ENCODE measurements around the gene IL1RAPL2.
"Not testable (repeated sequence)": the region's sequence is repeated elsewhere in the genome, so short reads cannot be mapped to it uniquely, and the experiment has no call there.

IL1RAPL2 gene

DNA sequence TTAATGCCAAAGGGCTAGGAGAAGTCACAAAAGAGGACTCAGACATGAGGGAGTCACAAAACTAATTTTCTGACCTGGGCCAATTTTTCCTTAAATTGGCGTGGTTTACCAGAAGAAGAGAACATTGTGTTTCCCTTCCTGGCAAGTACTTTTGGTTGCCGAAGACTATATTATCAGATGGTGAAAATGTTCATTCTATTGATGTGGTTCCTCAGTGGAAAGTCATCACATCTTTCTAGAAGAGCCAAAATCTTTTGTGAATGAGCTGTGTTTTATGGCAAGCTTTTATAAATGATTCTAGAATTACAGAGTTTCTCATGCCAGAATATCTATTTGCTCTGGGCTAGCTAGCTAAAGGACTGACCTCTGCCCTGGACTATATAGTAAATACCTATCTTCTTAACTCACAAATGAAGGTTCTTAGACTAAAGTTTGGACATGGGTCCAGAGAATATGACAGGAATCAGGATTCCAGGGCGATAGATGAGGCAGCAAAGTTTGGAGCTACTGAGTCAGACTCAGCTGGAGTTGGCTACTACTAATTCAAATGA, 288.9 kb downstream of the IL1RAPL2 start:
- no peak for DNase-seq (ENCODE audit: low read depth)

GRCh38 chrX:104863466-104863865, 297.5 kb downstream of the IL1RAPL2 start:
- no peak for DNase-seq (ENCODE audit: low read depth)

DNA sequence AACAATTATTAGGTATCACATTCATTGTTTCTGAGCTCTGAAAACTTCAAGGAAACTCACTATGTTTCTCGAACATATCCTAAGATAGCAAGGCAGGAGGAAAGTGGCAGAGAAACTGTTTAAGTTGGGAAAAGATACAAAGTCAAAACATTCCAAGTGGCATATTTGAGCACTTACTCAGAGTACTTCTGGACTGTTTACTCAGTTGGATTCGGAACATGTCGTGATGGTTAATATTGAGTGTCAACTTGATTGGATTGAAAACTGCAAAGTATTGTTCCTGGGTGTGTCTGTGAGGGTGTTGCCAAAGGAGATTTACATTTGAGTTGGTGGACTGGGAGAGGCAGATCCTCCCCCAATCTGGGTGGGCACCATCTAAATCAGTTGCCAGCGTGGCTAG, 298.3 kb downstream of the IL1RAPL2 start:
- no peak for DNase-seq (ENCODE audit: low read depth)

GRCh38 chrX:104877504-104877903, 311.5 kb downstream of the IL1RAPL2 start:
- DNase-seq (ENCODE audit: low read depth): no peak

DNA sequence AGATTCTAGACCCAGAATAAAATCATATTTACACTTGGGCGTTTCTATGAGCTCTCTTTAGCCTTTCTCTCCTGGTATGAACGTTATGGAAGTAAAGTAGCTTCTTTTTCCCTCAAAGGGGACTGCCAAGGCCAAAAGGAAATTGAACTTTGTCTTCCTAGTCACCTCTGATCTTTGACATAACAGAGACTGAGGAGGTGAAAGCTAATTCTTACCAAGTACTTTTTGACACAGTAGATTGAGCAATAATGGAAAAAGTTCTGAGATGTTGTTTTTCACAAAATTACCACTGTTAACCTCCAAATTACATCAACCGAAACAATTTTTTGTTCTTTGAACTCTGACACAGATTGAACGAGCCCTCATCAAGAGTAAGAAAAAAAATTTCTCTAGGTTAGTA, 336.1 kb downstream of the IL1RAPL2 start:
- no peak for DNase-seq (ENCODE audit: low read depth)

DNA sequence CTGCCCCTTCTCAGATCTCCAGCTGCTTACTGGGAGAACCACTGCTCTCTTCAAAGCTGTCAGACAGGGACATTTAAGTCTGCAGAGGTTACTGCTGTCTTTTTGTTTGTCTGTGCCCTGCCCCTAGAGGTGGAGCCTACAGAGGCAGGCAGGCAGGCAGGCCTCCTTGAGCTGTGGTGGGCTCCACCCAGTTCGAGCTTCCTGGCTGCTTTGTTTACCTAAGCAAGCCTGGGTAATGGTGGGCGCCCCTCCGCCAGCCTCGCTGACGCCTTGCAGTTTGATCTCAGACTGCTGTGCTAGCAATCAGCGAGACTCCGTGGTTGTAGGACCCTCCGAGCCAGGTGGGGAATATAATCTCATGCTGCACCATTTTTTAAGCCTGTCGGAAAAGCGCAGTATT, 343.7 kb downstream of the IL1RAPL2 start:
- not testable (repeated sequence) for DNase-seq (ENCODE audit: low read depth)

DNA sequence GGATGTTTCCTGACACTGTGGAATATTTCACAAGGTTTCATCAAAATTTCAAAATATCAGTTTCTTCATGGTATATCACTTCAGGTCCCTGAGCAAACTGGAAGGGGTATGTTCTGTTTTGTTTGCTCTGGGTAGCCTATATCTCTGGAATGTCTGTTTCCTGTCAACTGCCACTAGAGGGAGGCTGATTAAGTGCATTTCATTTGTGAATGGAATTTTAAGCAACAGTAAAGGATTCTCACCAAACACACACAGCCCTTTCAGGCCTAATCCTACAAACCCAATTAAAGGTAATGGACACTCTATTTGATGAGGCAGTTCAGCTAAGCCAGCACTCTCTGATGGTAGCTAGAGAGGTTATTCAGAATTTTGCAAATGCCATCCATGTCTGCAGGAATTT, 347.3 kb downstream of the IL1RAPL2 start:
- DNase-seq (ENCODE audit: low read depth): no peak

- not testable (repeated sequence) for DNase-seq (ENCODE audit: low read depth)
Observed at GRCh38 chrX:104914686-104915085, 348.7 kb downstream of the IL1RAPL2 start.

DNA sequence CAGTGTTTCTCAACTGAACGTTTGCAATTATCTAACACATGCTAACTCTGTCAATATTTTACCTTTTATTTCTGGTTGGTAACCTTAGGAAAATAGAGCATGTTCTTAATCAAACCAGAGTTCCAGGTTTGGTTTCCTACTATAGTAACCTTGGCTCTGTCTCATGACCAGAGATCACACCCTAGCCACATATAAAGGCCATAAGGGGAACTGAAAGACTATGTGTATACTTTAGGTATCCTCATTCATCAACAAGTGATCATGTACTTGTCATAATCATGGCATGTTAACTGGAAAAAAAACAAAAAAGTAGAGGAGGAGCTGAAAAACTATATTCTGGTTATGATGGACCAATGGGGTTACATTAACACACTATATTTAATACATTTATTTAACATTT, 352.1 kb downstream of the IL1RAPL2 start:
- DNase-seq (ENCODE audit: low read depth): no peak

- DNase-seq (ENCODE audit: low read depth): no peak
Observed at GRCh38 chrX:104921584-104922205, 355.7 kb downstream of the IL1RAPL2 start.

GRCh38 chrX:104922206-104922621, 356.2 kb downstream of the IL1RAPL2 start:
- DNase-seq (ENCODE audit: low read depth): no peak

DNA sequence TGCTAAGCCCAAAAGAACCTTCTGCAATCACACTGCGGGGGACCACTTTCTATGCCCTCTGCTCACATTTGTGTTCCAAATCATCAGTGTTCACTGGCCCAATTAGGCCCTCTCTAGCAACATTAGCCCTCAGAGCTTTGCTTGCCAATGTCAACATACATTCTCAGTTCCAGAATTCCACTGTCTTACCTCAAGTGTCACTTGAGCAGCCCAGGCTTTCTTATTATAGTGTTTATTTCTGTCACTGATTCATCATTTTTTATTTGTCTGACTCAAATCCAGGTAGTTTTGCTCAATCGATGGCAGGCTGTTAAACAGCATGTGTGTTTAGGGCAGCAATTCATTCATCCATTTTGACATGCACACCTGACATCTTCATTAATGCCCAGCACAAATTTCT, 363.3 kb downstream of the IL1RAPL2 start:
- DNase-seq (ENCODE audit: low read depth): no peak

DNA sequence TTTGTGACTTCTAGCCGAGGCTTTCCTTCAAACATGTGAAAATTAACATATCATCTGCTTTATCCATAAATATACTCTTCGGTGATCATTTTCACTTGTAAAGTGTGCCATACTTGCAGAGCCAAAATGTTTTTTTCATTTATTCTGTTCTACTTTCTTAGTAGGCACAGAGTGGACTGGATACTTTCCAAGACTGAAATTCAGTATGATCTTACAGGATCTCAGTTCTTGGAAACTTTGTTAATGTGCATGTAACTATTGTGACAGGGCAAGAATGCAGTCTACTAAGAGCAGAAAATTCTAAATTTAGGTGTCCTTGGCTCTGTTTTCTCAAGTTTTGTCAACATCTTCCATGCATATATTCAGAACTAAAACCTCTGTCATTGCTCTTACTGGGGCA, 369.6 kb downstream of the IL1RAPL2 start:
- DNase-seq (ENCODE audit: low read depth): no peak

DNA sequence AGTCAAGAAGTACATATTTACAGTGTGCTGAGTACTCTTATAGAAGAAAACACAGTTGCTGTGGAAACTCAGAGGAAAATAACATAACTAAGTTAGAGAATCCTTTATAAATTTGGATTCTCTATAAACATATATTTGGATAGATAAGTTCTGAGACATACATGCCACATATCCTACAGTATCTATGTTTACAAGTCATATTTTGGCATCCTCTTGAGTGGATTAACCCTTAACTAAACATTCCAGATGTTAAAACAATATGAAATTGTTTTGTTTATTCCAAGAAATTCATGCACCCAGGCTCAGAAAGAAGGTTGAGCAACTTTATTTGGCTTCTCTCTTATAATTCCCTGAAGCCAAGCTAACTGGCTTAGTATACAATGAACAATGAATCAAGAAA, 387.3 kb downstream of the IL1RAPL2 start:
- DNase-seq (ENCODE audit: low read depth): no peak

DNA sequence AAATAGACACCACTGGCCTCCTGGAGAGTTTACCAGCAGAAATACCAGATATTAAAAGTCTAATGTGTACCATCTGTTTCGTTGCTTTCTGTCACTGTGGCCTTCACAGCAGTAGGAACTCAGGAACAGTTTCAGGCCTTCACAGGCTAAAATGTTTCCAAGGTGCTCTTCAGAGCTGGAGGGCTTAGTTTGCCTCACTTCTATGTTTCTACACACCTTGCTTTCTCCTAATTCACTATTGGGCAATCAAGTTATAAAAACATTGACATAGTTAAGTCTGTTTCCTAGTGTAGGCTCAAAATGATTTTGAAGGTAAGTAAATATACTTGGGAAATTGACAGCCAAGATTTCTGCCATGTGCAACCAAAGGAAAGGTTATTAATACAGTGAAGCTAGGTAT, 395.9 kb downstream of the IL1RAPL2 start:
- no peak for DNase-seq (ENCODE audit: low read depth)

GRCh38 chrX:104968241-104968640, 402.2 kb downstream of the IL1RAPL2 start:
- DNase-seq (ENCODE audit: low read depth): no peak

DNA sequence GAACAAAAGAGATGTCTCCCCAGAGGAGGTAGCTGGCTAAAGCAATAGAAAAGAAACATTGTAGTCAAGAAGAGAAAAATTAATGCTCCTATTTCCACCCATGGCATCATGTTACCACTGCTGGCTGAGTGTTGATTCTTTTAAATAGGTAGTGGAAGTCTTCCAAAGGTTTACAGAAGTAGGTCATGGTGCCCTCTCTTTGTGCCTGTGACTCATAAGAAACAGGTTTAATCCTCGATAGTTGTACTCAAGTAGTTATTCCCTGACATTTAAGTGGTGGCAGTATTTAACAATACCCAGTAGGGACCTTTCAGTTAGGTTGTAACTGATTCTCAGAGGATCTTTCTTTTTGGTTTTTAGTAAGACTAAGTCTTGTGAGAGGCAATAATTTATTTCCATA, 406.7 kb downstream of the IL1RAPL2 start:
- no peak for DNase-seq (ENCODE audit: low read depth)

DNA sequence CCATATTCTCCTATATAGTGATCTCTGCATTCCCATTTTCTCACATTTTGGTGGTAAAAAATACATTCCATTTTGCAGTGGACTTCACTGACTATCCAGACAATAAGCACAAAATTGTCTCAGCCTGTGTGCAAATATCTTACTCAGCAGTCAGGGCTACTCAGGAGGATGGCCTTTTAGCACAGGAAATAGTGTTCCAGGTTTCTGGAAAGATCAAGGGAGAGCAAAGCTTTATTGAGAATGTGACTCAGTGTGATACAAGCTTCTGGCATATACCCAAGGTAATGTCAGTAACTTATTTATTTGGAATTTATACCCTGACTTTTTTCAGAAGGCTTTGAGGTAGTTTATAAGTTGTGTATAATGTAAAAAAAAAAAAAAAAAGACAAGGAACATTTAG, 421.1 kb downstream of the IL1RAPL2 start:
- DNase-seq (ENCODE audit: low read depth): no peak

DNA sequence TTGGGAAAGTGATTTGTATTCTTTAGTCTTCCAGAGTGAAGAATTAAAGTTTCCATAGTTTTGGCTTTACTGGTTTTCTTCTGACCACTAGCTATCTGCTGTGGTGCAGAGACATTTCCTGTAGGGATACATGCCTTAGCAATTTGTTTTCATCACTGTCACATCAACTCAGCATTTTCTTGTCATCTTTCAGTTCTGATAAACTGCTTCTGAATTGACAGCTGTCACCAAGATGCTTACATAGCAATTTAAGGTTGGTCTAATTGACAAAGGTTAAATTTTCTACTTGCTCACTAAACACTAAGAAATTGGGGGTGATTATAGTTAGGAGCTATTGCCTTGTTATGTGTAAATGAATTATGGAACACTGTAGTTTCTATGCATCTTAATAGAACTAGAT, 422.0 kb downstream of the IL1RAPL2 start:
- no peak for DNase-seq (ENCODE audit: low read depth)

DNA sequence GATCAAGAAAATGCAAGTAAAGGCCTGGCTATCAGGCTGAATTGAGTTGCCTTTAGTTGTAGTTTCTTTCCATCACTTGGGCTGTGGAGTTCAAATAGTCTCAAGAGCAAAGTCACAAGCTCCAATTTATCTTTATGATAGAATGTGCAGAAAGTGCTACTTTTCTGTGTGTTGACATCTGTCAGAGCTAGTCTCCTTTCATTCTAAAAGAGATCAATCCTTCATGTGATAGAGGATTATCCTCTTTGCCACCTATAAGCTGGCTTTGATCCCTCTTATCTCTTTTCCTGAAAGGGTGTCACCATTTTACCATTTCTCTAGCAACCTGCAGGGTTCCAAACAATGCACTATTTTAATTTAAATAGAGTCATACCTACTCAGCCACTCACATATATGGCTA, 429.5 kb downstream of the IL1RAPL2 start:
- no peak for DNase-seq (ENCODE audit: low read depth)

DNA sequence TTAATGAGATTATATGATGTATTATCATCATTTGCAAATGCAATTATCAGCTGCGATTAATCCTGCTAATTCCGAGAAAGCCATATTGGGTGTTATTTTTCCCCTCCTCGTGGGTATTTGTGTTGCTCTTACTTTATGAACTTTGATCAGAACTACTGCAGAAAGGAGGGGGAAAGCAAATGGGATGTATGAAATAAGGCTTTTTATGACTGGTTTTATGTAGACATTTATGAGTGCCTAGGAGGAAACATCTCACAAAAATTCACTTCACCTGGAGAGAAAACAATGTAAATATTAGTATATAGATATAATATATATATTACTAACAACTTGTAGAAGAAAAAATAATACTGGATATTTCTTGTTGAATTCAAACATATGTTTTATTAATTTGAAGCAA, 440.1 kb downstream of the IL1RAPL2 start:
- DNase-seq (ENCODE audit: low read depth): no peak

DNA sequence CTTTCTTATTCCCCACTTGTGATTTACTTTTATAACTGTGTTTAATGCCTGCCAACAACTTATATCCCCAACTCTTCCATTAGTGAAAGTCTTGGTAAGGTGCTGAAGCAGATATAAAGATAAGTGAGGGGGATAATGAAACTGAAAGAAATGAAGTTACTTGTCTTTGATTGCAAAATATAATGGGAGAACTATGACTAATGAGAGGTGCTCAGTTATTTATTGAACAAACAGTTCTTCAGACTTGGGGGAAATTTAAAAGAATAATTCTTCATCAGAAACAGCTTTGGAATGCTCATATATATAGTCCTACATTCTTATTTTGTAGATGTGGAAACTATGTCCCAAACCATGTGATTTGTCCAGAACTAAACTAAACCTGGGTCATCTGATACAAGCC, 441.0 kb downstream of the IL1RAPL2 start:
- no peak for DNase-seq (ENCODE audit: low read depth)

DNA sequence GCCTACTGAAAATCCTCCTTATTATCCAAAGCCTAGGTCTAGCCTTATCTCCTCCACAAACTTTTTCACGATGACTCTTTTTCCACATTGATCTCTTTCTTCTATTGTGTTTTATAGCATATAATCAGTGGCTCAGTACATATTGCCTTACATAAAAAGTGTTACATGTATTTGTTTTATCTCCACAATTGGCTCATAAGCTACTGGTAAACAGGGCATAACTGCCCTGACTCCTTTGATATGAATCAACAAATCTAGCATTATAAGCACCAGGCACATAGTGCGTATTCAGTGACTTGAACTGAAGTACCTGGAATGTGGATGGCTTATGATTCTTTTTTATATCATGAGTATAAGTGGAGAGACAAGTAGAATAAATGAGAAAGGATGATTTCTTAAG, 447.7 kb downstream of the IL1RAPL2 start:
- DNase-seq (ENCODE audit: low read depth): no peak

DNA sequence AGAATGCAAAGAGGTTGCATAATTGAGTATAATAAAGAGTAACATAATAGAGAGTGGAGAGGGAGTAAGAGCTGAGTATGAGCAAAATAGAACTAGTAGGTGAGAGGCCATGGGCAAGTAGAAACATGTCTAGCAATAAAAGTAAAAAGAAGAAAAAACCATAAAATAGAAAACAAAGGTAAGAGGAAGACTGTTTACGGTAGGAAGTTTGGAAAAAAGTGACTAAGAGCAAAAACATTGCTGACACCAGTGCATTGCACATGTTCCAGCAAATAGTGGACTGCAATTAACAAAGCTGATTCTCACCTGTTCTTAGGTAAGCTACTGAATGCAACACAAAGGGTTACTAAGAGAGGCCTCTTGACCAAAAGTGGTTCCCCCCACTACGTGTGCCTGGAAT, 451.6 kb downstream of the IL1RAPL2 start:
- DNase-seq (ENCODE audit: low read depth): no peak

Measured in fibroblast of gingiva (primary cell).